Activated naive CD4-positive, alpha-beta T cell treated with anti-CD3 and anti-CD28 coated beads, Interleukin-2, amount 10 ng/mL, durations not matched to agents 7 days and 5 days (primary cell): ENCODE measurements around the gene MBD3L2B.

ENCODE experiments used
- CTCF ChIA-PET: fragments of 350-600 bp; sonication (Branson Sonifier 250); formaldehyde crosslinking; loops from one replicate; lab custom pipeline; 2021; ENCODE audit warnings: antibody characterized with exemption; lab: Charles Lee
- DNase-seq: peaks from one replicate; pipeline ENCODE4 v3.0.0-alpha.2; 2020
- H3K27ac Mint-ChIP-seq: one replicate; pipeline ENCODE4 v1.8.0; 2021; ENCODE audit warnings: mild to moderate bottlenecking, moderate library complexity, mixed read lengths
- H3K27me3 Mint-ChIP-seq: one replicate; pipeline ENCODE4 v1.8.0; 2021; ENCODE audit warnings: mild to moderate bottlenecking, mixed read lengths
- H3K36me3 Mint-ChIP-seq: one replicate; pipeline ENCODE4 v1.8.0; 2021; ENCODE audit warnings: mixed read lengths
- H3K4me1 Mint-ChIP-seq: one replicate; pipeline ENCODE4 v1.8.0; 2021; ENCODE audit warnings: mixed read lengths
- H3K4me3 Mint-ChIP-seq: one replicate; pipeline ENCODE4 v1.8.0; 2021; ENCODE audit warnings: mild to moderate bottlenecking, moderate library complexity, mixed read lengths
- H3K9me3 Mint-ChIP-seq: one replicate; pipeline ENCODE4 v1.8.0; 2021; ENCODE audit warnings: mixed read lengths

MBD3L2B gene

DNA sequence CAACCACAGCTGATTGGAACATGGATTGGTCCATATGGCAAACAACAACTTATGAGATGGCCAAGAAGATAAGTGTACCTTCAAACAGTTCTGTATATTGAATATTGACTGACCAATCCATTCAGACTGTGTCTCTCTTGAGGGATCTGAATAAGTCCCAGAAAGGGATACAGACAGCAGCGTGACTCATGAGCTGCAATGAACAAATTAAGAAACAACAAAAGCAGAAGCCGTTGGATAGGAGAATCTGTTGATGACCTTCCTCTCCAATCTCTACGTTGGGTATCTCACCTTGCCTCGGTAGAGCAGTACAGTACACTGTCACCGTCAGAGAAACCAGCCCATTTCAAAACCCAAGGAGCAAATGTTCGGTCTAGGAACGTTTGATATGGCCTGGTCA, 21.3 kb downstream of the MBD3L2B start:
- peaks cover 18% of the 10 kb centered on the region for H3K4me1 Mint-ChIP-seq
- CTCF ChIA-PET: interaction anchor here (0.8 to 1.3 kb wide), 2 partner anchors 11 to 132 kb away, joined by 3 to 4 read pairs; no protein-coding TSS in a partner anchor
- no peak overlapping the region for H3K27ac Mint-ChIP-seq
- no peak overlapping the region for H3K4me3 Mint-ChIP-seq
- no peaks in the 10 kb centered on the region for H3K27me3 Mint-ChIP-seq
- no peak for DNase-seq
- peaks cover 7% of the 10 kb centered on the region for H3K36me3 Mint-ChIP-seq
- peaks cover 9% of the 10 kb centered on the region for H3K9me3 Mint-ChIP-seq

DNA sequence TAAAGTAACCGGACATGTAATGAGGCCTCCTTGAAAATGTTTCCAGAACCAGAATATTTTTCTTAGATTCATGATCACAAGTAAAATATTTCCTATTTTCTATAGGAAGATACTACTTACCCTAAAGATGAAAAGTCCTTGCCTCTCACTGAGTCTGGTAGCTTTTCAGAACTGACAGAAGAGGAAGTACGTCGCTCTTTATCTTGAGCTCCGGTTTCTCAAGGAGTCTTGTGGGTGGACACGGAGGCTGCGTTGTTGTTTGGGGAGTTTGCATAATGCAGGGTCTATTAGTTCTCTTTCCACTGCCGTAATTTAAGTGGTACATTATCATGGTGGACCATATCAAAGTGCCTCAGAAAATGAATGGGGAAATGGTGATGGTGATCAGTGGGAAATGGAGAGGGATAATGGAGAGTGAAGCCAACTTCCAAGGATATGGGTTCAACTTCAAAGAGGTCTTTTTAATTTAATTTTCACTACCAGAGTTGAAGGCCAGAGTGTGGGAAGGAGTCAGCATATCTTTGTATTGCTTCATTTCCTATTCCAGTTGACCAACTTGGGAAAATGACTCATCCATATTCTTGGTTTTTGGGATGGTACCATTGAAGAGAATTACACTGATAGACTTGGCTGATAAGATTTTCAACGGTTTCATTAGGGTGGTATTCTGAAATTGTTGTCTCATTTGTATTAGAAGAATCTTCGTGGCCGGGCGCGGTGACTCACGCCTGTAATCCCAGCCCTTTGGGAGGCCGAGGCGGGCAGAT, 23.4 kb downstream of the MBD3L2B start:
- CTCF ChIA-PET: interaction anchor here (0.9 kb wide), 1 partner anchor 12 kb away, joined by 3 read pairs; no protein-coding TSS in a partner anchor
- DNase-seq: no peak
- H3K27ac Mint-ChIP-seq: peak overlapping the region; percentile 50
- H3K9me3 Mint-ChIP-seq: peaks cover 13% of the 10 kb centered on the region
- peak overlapping the region; percentile 37 for H3K4me3 Mint-ChIP-seq
- H3K36me3 Mint-ChIP-seq: peaks cover 8% of the 10 kb centered on the region
- H3K27me3 Mint-ChIP-seq: no peaks in the 10 kb centered on the region
- H3K4me1 Mint-ChIP-seq: peaks cover 18% of the 10 kb centered on the region

DNA sequence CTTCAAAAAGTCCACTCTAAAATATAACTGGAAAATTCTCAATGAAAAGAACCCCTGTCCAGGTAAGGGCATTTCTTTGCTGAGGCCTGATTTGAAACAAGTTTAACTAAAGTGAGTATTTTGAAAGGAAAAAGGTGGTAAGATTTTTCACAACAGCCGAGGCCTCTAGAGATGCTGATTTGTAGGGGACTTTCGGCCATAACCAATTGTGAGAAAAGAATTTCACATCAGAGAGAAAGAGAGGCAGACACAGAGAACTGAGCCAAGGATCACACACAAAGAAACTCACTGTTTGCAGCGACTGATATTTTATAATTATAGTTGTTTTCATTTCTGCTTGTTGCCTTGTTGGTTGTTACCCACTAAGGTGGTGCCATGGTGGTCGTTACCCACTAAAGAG, 24.4 kb downstream of the MBD3L2B start:
- peaks cover 18% of the 10 kb centered on the region for H3K4me1 Mint-ChIP-seq
- no peak overlapping the region for H3K4me3 Mint-ChIP-seq
- H3K36me3 Mint-ChIP-seq: peaks cover 8% of the 10 kb centered on the region
- H3K27ac Mint-ChIP-seq: no peak overlapping the region
- peaks cover 13% of the 10 kb centered on the region for H3K9me3 Mint-ChIP-seq
- no peaks in the 10 kb centered on the region for H3K27me3 Mint-ChIP-seq
- no peak for DNase-seq
- CTCF ChIA-PET: interaction anchor here (0.9 kb wide), 1 partner anchor 11 kb away, joined by 3 read pairs; no protein-coding TSS in a partner anchor

DNA sequence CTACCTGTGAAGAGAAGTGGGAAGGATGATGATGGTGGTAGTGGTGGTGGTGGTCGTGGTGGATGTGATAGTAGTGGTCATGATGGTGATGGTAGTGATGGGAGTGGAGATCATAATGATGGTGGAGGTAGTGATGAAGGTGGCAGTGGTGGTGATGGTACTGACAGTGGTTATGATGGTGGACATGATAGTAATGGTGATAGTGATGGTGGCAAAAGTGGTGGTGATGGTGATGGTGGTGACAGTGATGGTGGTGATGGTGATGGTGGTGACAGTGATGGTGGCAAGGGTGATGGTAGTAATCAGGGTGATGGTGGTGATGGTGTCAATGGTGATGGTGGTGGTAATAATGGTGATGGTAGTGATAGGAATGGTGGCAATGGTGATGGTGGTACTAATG, 26.2 kb downstream of the MBD3L2B start:
- Mint-ChIP-seq H3K27ac (no peak overlapping the region), H3K36me3 (peaks cover 8% of the 10 kb centered on the region), H3K4me3 (no peak overlapping the region), H3K4me1 (peaks cover 11% of the 10 kb centered on the region), H3K27me3 (no peaks in the 10 kb centered on the region), H3K9me3 (peaks cover 13% of the 10 kb centered on the region)
- CTCF ChIA-PET: no interaction called here
- no peak for DNase-seq

DNA sequence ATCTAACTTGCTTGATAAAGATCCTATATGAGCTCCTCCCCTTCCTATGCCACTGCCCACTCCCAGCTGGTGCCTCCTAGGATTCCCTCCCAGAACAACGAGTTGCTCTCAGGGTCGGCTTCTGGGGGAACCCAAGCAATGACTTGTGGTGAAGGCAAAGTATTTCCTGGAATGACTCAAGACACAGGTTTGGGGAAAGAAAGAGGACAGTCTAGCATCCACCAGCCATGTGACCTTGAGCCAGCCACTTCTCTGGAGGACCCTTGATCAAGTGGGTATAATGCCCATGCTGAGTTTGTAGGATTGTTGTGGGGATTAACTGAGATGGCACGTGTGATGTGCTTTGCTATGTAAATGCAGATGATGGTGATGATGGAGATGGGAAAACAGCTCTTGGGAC, 33.0 kb downstream of the MBD3L2B start:
- peaks cover 10% of the 10 kb centered on the region for H3K36me3 Mint-ChIP-seq
- H3K4me3 Mint-ChIP-seq: no peak overlapping the region
- DNase-seq: no peak
- CTCF ChIA-PET: interaction anchor here (0.9 to 1.5 kb wide), 4 partner anchors 11 to 124 kb away, joined by 3 to 4 read pairs (median 3); no protein-coding TSS in a partner anchor
- peaks cover 34% of the 10 kb centered on the region for H3K9me3 Mint-ChIP-seq
- no peak overlapping the region for H3K27ac Mint-ChIP-seq
- H3K4me1 Mint-ChIP-seq: no peaks in the 10 kb centered on the region
- H3K27me3 Mint-ChIP-seq: no peaks in the 10 kb centered on the region

DNA sequence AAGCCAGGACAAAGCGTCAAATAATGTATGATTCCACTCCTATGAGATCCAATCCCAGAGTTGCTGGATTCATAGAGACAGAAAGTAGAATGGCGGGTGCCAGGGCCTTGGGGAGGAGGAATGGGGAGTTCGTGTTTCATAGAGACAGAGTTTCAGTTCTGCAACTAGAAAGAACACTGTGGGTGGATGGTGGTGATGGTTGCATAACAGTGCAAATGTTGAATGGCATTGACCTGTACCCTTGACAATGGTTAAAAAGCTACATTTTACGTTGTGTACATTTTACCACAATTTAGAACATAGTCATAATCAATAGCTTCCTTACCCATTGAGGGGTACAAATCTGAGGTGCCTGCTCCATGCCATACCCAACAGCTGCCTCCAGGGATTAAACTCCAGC, 33.4 kb downstream of the MBD3L2B start:
- Mint-ChIP-seq H3K36me3 (peaks cover 10% of the 10 kb centered on the region), H3K9me3 (peaks cover 36% of the 10 kb centered on the region), H3K4me1 (no peaks in the 10 kb centered on the region), H3K27me3 (no peaks in the 10 kb centered on the region), H3K27ac (no peak overlapping the region), H3K4me3 (no peak overlapping the region)
- CTCF ChIA-PET: interaction anchor here (0.9 to 1.5 kb wide), 4 partner anchors 12 to 123 kb away, joined by 3 to 4 read pairs (median 3); no protein-coding TSS in a partner anchor
- no peak for DNase-seq

DNA sequence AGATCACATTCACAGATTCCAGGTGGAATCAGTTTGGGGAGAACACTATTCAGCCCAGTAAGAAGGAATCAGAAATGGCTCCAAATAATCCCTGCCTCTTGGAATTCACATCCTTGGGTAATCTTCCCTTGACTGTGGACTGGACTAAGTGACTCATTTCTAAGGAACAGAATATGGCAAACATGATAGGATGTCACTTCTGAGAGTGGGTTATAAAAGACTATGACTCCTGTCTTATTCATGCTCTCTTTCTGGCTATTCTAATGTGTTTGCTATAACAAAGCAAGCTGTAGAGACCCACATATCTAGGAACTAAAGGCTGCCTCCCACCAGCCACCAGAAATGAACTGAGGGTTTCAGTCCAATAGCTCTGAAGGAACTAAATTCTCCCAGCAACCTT, 37.8 kb downstream of the MBD3L2B start:
- H3K27me3 Mint-ChIP-seq: no peaks in the 10 kb centered on the region
- CTCF ChIA-PET: no interaction called here
- no peak for DNase-seq
- peaks cover 10% of the 10 kb centered on the region for H3K36me3 Mint-ChIP-seq
- H3K4me3 Mint-ChIP-seq: no peak overlapping the region
- peaks cover 39% of the 10 kb centered on the region for H3K9me3 Mint-ChIP-seq
- H3K4me1 Mint-ChIP-seq: peaks cover 7% of the 10 kb centered on the region
- H3K27ac Mint-ChIP-seq: no peak overlapping the region

DNA sequence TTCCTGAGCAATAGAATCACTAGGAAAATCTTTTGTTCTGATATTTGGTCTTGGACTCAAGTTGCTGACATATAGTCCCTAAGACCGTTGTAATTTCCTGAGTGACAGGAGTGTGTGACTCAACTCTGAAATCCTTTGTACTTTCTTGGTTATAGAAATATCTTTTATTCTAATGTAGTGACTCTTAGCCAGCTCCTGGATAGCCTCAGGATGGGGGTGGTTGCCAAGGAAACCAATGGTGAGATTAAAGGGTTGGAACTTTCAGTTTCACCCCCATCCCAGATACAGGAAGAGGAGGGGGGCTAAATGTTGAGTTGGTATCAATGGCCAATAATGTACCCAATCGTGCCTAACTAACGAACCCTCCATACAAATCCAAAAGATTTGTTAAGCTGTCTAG, 41.8 kb downstream of the MBD3L2B start:
- no peak overlapping the region for H3K27ac Mint-ChIP-seq
- peak; percentile 30 for DNase-seq
- H3K36me3 Mint-ChIP-seq: peaks cover 9% of the 10 kb centered on the region
- no peak overlapping the region for H3K4me3 Mint-ChIP-seq
- H3K9me3 Mint-ChIP-seq: peaks cover 32% of the 10 kb centered on the region
- peaks cover 8% of the 10 kb centered on the region for H3K4me1 Mint-ChIP-seq
- CTCF ChIA-PET: no interaction called here
- no peaks in the 10 kb centered on the region for H3K27me3 Mint-ChIP-seq

DNA sequence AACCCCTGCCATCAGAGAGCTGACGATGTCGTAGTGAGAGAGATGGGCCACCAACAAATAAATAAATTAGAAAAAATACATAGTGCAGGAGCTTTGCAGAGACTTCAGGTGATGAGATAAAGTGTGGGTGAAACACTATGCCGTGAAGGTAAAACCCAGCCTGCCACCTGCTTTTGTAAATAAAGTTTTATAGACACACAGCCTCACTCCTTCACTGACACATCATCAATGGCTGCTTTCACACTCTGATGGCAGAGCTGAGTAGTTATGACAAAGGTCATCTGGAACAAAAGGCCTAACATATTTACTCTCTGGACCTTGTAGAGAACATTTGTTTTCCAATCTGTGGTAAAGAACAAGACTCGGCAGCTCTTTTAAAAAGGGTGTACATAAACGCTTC, 45.0 kb downstream of the MBD3L2B start:
- Mint-ChIP-seq H3K27ac (no peak overlapping the region), H3K4me3 (no peak overlapping the region), H3K9me3 (peaks cover 15% of the 10 kb centered on the region), H3K4me1 (peaks cover 8% of the 10 kb centered on the region), H3K36me3 (peaks cover 5% of the 10 kb centered on the region), H3K27me3 (no peaks in the 10 kb centered on the region)
- CTCF ChIA-PET: no interaction called here
- DNase-seq: no peak

DNA sequence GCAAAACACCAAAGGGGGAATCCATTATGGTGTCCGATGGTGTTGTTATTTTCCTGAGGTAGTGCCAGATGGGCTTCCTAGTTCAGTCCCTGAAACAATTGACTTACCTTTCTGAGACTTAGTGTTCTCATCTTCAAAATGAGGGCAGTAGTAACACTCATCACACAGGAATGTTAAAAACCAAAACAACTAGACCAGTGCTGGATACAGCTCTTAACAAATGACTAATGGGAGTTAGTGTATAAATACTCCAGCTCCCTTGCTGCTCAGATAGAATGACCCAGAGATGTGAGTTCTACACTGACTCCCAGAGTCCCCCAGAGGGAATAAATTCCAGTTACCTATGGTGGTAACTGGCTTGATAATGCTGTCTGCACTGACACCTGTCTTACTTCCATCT, 49.9 kb downstream of the MBD3L2B start:
- Mint-ChIP-seq H3K36me3 (no peaks in the 10 kb centered on the region), H3K4me3 (no peak overlapping the region), H3K9me3 (peaks cover 7% of the 10 kb centered on the region), H3K27me3 (no peaks in the 10 kb centered on the region), H3K4me1 (peaks cover 5% of the 10 kb centered on the region), H3K27ac (no peak overlapping the region)
- CTCF ChIA-PET: interaction anchor here (1.5 kb wide), 1 partner anchor 9 kb away, joined by 5 read pairs; no protein-coding TSS in a partner anchor
- no peak for DNase-seq

DNA sequence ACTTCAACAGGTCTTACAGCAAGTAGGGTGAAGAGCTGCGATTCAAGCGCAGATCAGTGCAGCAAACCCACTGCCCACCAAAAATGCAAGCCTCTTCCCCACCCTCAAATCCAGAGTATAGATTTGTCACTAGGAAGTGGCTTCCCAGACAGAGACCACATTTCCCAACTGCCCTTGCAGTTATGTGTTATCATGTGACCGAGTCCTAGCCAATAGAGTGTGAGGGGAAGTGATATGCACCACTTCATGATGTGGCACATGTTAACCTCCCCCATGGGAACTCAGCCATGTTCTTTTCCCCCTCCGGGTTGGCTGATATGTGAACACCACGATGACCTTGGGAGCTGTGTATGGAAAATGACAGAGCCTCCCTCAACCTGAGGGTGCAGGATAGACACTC, 50.8 kb downstream of the MBD3L2B start:
- Mint-ChIP-seq H3K4me3 (no peak overlapping the region), H3K27ac (no peak overlapping the region), H3K36me3 (no peaks in the 10 kb centered on the region), H3K9me3 (peaks cover 5% of the 10 kb centered on the region), H3K4me1 (peaks cover 5% of the 10 kb centered on the region), H3K27me3 (no peaks in the 10 kb centered on the region)
- CTCF ChIA-PET: no interaction called here
- DNase-seq: no peak

DNA sequence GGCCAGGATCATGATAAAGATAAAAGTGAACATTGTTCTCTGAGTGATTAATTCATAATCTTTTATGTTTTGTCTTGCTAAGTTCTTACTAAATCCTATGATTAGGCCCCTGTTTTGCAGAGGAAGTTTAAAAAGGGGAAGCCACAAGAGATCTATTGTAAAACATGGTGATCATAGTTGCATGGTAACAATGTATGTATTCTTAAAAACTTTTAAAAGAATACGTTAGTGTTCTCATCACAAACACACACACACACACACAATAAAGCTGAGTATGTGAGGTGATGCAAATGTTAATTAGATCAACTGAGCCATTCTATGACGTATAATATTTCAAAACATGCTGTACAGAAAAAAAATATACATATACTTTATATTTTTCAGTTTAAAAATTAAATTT, 51.2 kb downstream of the MBD3L2B start:
- Mint-ChIP-seq H3K27me3 (no peaks in the 10 kb centered on the region), H3K4me1 (peaks cover 5% of the 10 kb centered on the region), H3K9me3 (peaks cover 5% of the 10 kb centered on the region), H3K27ac (no peak overlapping the region), H3K4me3 (no peak overlapping the region), H3K36me3 (no peaks in the 10 kb centered on the region)
- CTCF ChIA-PET: no interaction called here
- no peak for DNase-seq

DNA sequence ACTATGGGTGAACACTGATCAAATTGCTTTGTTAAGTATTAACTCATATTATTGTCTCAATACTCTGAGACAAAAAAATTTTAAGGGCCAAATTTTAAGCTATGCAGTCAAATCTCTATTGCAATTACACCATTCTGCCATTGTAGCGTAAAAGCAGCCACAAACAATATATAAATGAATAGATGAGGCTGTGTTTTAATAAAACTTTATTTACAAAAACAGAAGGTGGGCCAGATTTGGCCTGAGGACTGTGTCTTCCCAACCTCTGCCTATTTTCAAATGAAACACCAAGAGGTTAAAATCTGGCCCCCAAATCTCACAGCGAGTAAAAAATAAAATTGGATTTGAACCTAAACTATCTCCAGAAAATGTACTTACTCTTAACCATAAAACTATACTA, 51.7 kb downstream of the MBD3L2B start:
- Mint-ChIP-seq H3K36me3 (no peaks in the 10 kb centered on the region), H3K27me3 (no peaks in the 10 kb centered on the region), H3K9me3 (peaks cover 5% of the 10 kb centered on the region), H3K27ac (no peak overlapping the region), H3K4me3 (no peak overlapping the region), H3K4me1 (peaks cover 5% of the 10 kb centered on the region)
- no peak for DNase-seq
- CTCF ChIA-PET: no interaction called here
